PC-3 (cell line): ENCODE results near the gene CAMKK2. TPM values are rescaled to one million over a fixed set of nuclear protein-coding genes. Genes with fewer than 3 reads are reported as not detected.

Experiments used
- ATAC-seq: fragments of 200-7000 bp; cut with Tn5 transposase; 2 replicates; pipeline ENCODE4 v1.9.1; 2020; ENCODE audit warnings: mild to moderate bottlenecking, moderate library complexity
- BruUV-seq: library from RNA; stranded (reverse); fragments of 400-500 nt; replicated peaks from 2 replicates; lab custom pipeline; 2021; lab: Mats Ljungman, UMichigan
- CTCF ChIA-PET: fragments of 300-600 bp; sonication (Branson Sonifier 250); formaldehyde crosslinking; loops from one replicate; lab custom pipeline; 2022; ENCODE audit warnings: antibody characterized with exemption; lab: Charles Lee
- POLR2A ChIA-PET: fragments of 300-600 bp; sonication (Branson Sonifier 250); formaldehyde crosslinking; loops from one replicate; lab custom pipeline; 2022; ENCODE audit warnings: antibody characterized with exemption; ENCODE audit not compliant: unreplicated experiment; lab: Charles Lee
- DNase-seq: peaks from one replicate; pipeline ENCODE4 v3.0.0-alpha.2; 2015
- H2AFZ ChIP-seq: fragments of 300-600 bp; sonication (generic); 2 replicates; pipeline ENCODE4 v1.6.0; 2016; ENCODE audit warnings: antibody characterized with exemption, low read length
- H3F3A ChIP-seq: fragments of 300-600 bp; sonication (generic); one replicate; pipeline ENCODE4 v1.6.0; 2017; ENCODE audit warnings: antibody characterized with exemption, low read length, control low read depth, mild to moderate bottlenecking; ENCODE audit not compliant: unreplicated experiment
- H3K27ac ChIP-seq: fragments of 300-600 bp; sonication (generic); 2 replicates; pipeline ENCODE4 v1.5.1; 2016; ENCODE audit warnings: mild to moderate bottlenecking, low read length
- H3K27me3 ChIP-seq: fragments of 300-600 bp; sonication (generic); 2 replicates; pipeline ENCODE4 v1.6.1; 2016; ENCODE audit warnings: low read length, mixed read lengths
- H3K36me3 ChIP-seq: fragments of 300-600 bp; sonication (generic); 2 replicates; pipeline ENCODE4 v1.6.1; 2016; ENCODE audit warnings: low read depth, mixed run types, low read length, mixed read lengths
- H3K4me1 ChIP-seq: fragments of 300-600 bp; sonication (generic); 2 replicates; pipeline ENCODE4 v1.5.1; 2016; ENCODE audit warnings: low read length; ENCODE audit not compliant: insufficient read depth
- H3K4me2 ChIP-seq: fragments of 300-600 bp; sonication (generic); 2 replicates; pipeline ENCODE4 v1.6.0; 2016; ENCODE audit warnings: low read length
- H3K4me3 ChIP-seq: fragments of 300-600 bp; sonication (generic); 2 replicates; pipeline ENCODE4 v1.5.1; 2016; ENCODE audit warnings: mild to moderate bottlenecking, low read length, mixed read lengths
- H3K79me2 ChIP-seq: fragments of 300-600 bp; sonication (generic); 2 replicates; pipeline ENCODE4 v1.6.1; 2017; ENCODE audit warnings: low read length, mixed read lengths
- H3K9ac ChIP-seq: fragments of 300-600 bp; sonication (generic); 2 replicates; pipeline ENCODE4 v1.6.0; 2016; ENCODE audit warnings: mild to moderate bottlenecking, low read length
- H3K9me2 ChIP-seq: fragments of 300-600 bp; sonication (generic); replicated peaks from 2 replicates; pipeline ENCODE4 v1.6.1; 2016; ENCODE audit warnings: mixed run types, low read length, mixed read lengths
- H3K9me3 ChIP-seq: fragments of 300-600 bp; sonication (generic); 2 replicates; pipeline ENCODE4 v1.6.1; 2016; ENCODE audit warnings: low read length, mixed read lengths
- H4K20me1 ChIP-seq: fragments of 300-600 bp; sonication (generic); 2 replicates; pipeline ENCODE4 v1.6.1; 2016; ENCODE audit warnings: low read length, mixed read lengths
- CTCF ChIP-seq: fragments of 300-600 bp; sonication (generic); conservative IDR thresholded peaks from 2 replicates; pipeline ENCODE4 v1.5.1; 2017; ENCODE audit warnings: antibody characterized with exemption, low read depth, mild to moderate bottlenecking, low read length
- EZH2 ChIP-seq: fragments of 300-600 bp; sonication (generic); IDR thresholded peaks from one replicate; pipeline ENCODE4 v1.6.1; 2017; ENCODE audit warnings: antibody characterized with exemption, mild to moderate bottlenecking, low read length; ENCODE audit not compliant: unreplicated experiment
- EZH2phosphoT487 ChIP-seq: fragments of 300-600 bp; sonication (generic); IDR thresholded peaks from 2 replicates; pipeline ENCODE4 v1.6.1; 2018; ENCODE audit warnings: mild to moderate bottlenecking, antibody characterized with exemption, low read length, borderline replicate concordance
- intact Hi-C: fragments of 100-400 bp; cut with micrococcal nuclease; formaldehyde crosslinking; loops from 2 replicates; pipeline ENCODE4 v1.9.0; 2023
- total RNA-seq: library from RNA; depleted of rRNA; stranded (reverse); fragments of >200 nt; gene quantifications from 2 replicates; pipeline ENCODE4 v1.2.3, GENCODE V29; 2014

CAMKK2 gene
- total RNA-seq, 1 experiment from 2014 or later, result 26.5 TPM

- TF ChIP-seq EZH2phosphoT487 (no peak), EZH2 (no peak)
- Histone ChIP-seq H3K9me3 (no peaks in the 10 kb centered on the region), H3K9me2 (no peaks in the 10 kb centered on the region), H3K27ac (no peak overlapping the region), H3K4me1 (no peaks in the 10 kb centered on the region), H3K27me3 (no peaks in the 10 kb centered on the region), H3K4me2 (no peak overlapping the region), H3K36me3 (peaks cover 7% of the 10 kb centered on the region; the same call in 1 of the 2 replicates), H3K4me3 (no peak overlapping the region), H3K79me2 (no peaks in the 10 kb centered on the region), H4K20me1 (no peaks in the 10 kb centered on the region), H3K9ac (no peak overlapping the region), H3F3A (no peaks in the 10 kb centered on the region), H2AFZ (no peak overlapping the region)
- DNase-seq, result no peak
- BruUV-seq, result TSS peak; percentile 8
- intact Hi-C loops, result no loop called here
- ATAC-seq, result peak; percentile 29; the same call in 1 of the 2 replicates
- ChIA-PET CTCF (no interaction called here), POLR2A (interaction anchor here (0.5 to 0.6 kb wide), 2 partner anchors 213 to 710 kb away, joined by 3 to 9 read pairs; partner anchors contain the start of gene COQ5)
Observed at GRCh38 chr12:121238604-121239350, 57.7 kb downstream of the CAMKK2 start.

- ChIA-PET CTCF (interaction anchor here (0.6 kb wide), 1 partner anchor 324 kb away, joined by 8 read pairs; no protein-coding TSS in a partner anchor), POLR2A (no interaction called here)
- H3F3A ChIP-seq, result no peaks in the 10 kb centered on the region
- no peaks in the 10 kb centered on the region for H3K9me3 ChIP-seq
- TF ChIP-seq EZH2phosphoT487 (no peak), EZH2 (no peak), CTCF (no peak)
- no peaks in the 10 kb centered on the region for H3K4me1 ChIP-seq
- no peak overlapping the region for H3K9ac ChIP-seq
- H3K36me3 ChIP-seq, result peaks cover 7% of the 10 kb centered on the region; the same call in 1 of the 2 replicates
- no peaks in the 10 kb centered on the region for H3K9me2 ChIP-seq
- H3K27me3 ChIP-seq, result no peaks in the 10 kb centered on the region
- BruUV-seq, result no TSS peak
- H3K27ac ChIP-seq, result no peak overlapping the region
- no peak for ATAC-seq
- no peak overlapping the region for H3K4me2 ChIP-seq
- H2AFZ ChIP-seq, result no peak overlapping the region
- intact Hi-C loops, result no loop called here
- H4K20me1 ChIP-seq, result no peaks in the 10 kb centered on the region
- H3K79me2 ChIP-seq, result no peaks in the 10 kb centered on the region
- no peak for DNase-seq
- H3K4me3 ChIP-seq, result no peak overlapping the region
Observed at GRCh38 chr12:121238086-121238485, 58.4 kb downstream of the CAMKK2 start.

- no peaks in the 10 kb centered on the region for H3K9me2 ChIP-seq
- ChIA-PET POLR2A (no interaction called here), CTCF (interaction anchor here (0.6 kb wide), 1 partner anchor 324 kb away, joined by 8 read pairs; no protein-coding TSS in a partner anchor)
- TF ChIP-seq CTCF (no peak), EZH2phosphoT487 (no peak), EZH2 (no peak)
- DNase-seq (no peak), ATAC-seq (no peak)
- H3F3A ChIP-seq, result no peaks in the 10 kb centered on the region
- no peak overlapping the region for H3K4me2 ChIP-seq
- H3K9me3 ChIP-seq, result no peaks in the 10 kb centered on the region
- H4K20me1 ChIP-seq, result no peaks in the 10 kb centered on the region
- intact Hi-C loops, result no loop called here
- no peaks in the 10 kb centered on the region for H3K79me2 ChIP-seq
- peaks cover 7% of the 10 kb centered on the region; the same call in 1 of the 2 replicates for H3K36me3 ChIP-seq
- no peaks in the 10 kb centered on the region for H3K4me1 ChIP-seq
- BruUV-seq, result no TSS peak
- no peaks in the 10 kb centered on the region for H3K27me3 ChIP-seq
- no peak overlapping the region for H2AFZ ChIP-seq
- H3K4me3 ChIP-seq, result no peak overlapping the region
- no peak overlapping the region for H3K27ac ChIP-seq
- no peak overlapping the region for H3K9ac ChIP-seq
Observed at GRCh38 chr12:121237415-121237814, 59.1 kb downstream of the CAMKK2 start.
